HepG2 (cell line): ENCODE measurements around the gene NPC1.

Experiments
- DNMT1 ChIP-seq: sonication (generic); formaldehyde crosslinking; IDR thresholded peaks from 2 replicates; pipeline ENCODE4 v1.5.1; 2020; ENCODE audit warnings: mild to moderate bottlenecking, missing genetic modification reagents
- PHF21A ChIP-seq: sonication (generic); formaldehyde crosslinking; IDR thresholded peaks from 2 replicates; pipeline ENCODE4 v1.5.0; 2020; ENCODE audit warnings: mild to moderate bottlenecking, missing genetic modification reagents
- ZSCAN25 ChIP-seq: sonication (generic); formaldehyde crosslinking; IDR thresholded peaks from 2 replicates; pipeline ENCODE4 v1.8.0; 2022; ENCODE audit warnings: mild to moderate bottlenecking, missing genetic modification reagents
- TF ChIP-seq, protein P1 (sequence below): sonication (generic); formaldehyde crosslinking; IDR thresholded peaks from 2 replicates; pipeline ENCODE4 v1.5.0; 2020; ENCODE audit warnings: mild to moderate bottlenecking, missing genetic modification reagents, moderate library complexity
- TF ChIP-seq, protein P2 (sequence below): sonication (generic); formaldehyde crosslinking; IDR thresholded peaks from 2 replicates; pipeline ENCODE4 v1.5.1; 2020; ENCODE audit warnings: missing genetic modification reagents, mild to moderate bottlenecking, borderline replicate concordance

GRCh38 chr18:23534276-23534675 lies 52.0 kb downstream of the NPC1 start:
- TF ChIP-seq DNMT1 (no peak), PHF21A (no peak), ZSCAN25 (CRISPR knock-in tag) (no peak)
- TF ChIP-seq, protein P1, sequence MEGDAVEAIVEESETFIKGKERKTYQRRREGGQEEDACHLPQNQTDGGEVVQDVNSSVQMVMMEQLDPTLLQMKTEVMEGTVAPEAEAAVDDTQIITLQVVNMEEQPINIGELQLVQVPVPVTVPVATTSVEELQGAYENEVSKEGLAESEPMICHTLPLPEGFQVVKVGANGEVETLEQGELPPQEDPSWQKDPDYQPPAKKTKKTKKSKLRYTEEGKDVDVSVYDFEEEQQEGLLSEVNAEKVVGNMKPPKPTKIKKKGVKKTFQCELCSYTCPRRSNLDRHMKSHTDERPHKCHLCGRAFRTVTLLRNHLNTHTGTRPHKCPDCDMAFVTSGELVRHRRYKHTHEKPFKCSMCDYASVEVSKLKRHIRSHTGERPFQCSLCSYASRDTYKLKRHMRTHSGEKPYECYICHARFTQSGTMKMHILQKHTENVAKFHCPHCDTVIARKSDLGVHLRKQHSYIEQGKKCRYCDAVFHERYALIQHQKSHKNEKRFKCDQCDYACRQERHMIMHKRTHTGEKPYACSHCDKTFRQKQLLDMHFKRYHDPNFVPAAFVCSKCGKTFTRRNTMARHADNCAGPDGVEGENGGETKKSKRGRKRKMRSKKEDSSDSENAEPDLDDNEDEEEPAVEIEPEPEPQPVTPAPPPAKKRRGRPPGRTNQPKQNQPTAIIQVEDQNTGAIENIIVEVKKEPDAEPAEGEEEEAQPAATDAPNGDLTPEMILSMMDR (CRISPR knock-in tag): no peak
- TF ChIP-seq, protein P2, sequence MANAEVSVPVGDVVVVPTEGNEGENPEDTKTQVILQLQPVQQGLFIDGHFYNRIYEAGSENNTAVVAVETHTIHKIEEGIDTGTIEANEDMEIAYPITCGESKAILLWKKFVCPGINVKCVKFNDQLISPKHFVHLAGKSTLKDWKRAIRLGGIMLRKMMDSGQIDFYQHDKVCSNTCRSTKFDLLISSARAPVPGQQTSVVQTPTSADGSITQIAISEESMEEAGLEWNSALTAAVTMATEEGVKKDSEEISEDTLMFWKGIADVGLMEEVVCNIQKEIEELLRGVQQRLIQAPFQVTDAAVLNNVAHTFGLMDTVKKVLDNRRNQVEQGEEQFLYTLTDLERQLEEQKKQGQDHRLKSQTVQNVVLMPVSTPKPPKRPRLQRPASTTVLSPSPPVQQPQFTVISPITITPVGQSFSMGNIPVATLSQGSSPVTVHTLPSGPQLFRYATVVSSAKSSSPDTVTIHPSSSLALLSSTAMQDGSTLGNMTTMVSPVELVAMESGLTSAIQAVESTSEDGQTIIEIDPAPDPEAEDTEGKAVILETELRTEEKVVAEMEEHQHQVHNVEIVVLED: no peak
